HG02571 (cell line): ENCODE data around the gene OR2A7.
"Not testable (repeated sequence)": the region's sequence is repeated elsewhere in the genome, so short reads cannot be mapped to it uniquely, and the experiment has no call there.

Experiments
- ATAC-seq: cut with Tn5 transposase; IDR thresholded peaks from one replicate; pipeline ENCODE4 v1.9.1; 2021; ENCODE audit warnings: mild to moderate bottlenecking, moderate library complexity; ENCODE audit not compliant: unreplicated experiment

The OR2A7 gene

GRCh38 chr7:144255471-144255897 is 9.1 kb downstream of the OR2A7 start:
- ATAC-seq = no peak

- not testable (repeated sequence) for ATAC-seq
Observed at GRCh38 chr7:144252307-144252706, 12.3 kb downstream of the OR2A7 start.

DNA sequence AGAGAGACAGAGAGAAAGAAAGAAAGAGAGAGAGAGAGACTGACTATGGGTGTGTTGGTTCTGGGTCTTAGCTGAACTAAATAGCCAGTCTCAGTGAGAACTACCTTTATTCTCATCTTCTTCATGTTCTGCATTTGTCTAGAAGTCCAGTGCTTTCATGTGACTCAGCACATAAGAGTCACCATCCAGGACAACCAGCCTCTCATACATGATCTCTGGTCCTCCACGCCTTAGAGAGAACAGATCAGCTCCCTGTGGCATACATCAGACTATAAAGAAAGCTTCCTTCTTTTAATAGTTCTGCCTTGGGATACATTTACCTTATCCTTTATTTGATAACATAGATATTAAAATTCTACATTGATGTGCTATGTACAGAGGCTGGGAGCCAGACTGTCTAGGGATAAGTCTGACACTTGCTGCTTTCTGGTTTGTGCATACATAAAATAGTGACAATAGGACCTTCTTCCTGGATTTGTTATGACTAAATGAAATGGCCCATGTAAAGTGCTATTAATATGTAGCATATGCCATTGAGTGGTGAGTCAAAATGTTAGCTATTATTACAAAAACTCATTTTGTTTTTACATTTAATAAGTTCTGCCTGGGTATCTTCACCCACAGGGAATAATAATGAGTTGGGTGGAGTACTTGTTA is 16.8 kb downstream of the OR2A7 start:
- not testable (repeated sequence) for ATAC-seq

DNA sequence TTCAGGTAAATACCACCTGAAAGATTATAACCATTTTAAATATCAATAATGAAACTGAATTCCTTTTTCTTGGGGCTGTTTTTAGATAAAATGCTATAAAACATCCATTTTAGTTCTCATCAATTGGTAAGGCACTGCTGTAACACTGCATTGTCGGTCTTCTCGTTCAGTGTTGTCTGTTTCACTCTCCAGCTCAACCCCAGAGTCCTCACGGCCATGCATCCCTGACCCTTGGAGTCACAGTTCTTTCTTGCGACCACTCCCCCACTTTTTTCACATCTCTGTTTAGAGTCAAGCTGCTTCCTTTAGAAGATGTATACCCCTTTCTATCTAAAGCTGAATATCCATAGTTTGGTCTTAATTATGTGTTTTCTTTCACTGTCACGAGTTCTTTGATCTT is 17.6 kb downstream of the OR2A7 start:
- ATAC-seq = not testable (repeated sequence)

GRCh38 chr7:144245372-144245771 is 19.2 kb downstream of the OR2A7 start:
- ATAC-seq = not testable (repeated sequence)

DNA sequence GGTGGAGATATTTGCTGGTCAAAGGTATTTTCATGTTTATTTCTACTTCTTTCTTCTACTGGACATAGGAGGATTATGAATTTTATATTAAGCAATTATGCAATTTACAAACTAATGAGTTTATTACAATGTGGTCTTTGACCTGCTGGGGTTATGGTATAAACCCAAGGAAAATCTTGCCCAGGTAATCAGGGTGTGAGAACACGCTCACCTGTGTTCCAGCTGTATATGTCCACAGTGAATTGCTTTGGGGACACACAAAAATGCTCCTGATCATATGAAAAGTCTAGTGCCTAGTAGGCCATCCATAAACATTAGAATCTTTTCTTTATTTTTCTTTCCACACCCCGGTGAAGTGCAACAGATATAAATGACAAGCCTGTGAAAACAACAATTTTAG is 25.2 kb downstream of the OR2A7 start, which contains the start of gene OR2A42:
OR2A42 (minus strand) TSS at position 241 of the 400 bp plus-strand sequence. CDS start 6,762 bp downstream, outside the sequence.
- not testable (repeated sequence) for ATAC-seq

DNA sequence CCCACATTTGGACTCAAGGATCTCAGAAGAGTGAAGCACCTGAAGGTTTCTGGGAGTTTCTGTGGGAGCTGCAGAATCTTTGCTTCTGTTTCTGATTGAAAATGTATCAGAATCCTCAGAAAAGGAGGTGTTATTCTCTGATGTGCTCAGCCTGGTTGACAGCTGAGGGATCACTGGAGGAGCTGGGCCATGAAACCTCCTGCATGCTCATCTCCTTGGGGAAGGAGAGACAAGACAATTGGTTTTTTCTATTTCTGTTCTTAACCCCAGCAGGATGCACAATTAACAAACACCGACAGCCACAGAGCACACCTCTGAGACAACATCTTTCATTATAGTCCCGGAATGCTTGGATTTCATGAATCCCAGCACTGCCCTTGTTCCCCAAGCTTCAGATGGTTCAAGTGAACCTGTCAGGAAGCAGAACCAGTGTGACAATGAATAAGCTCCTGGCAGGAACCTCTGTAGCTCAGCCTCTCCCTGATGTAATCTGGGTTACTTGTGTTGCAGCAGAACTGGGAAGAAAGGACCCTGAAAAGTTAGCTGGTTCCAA is 26.0 kb downstream of the OR2A7 start:
- not testable (repeated sequence) for ATAC-seq

- not testable (repeated sequence) for ATAC-seq
Observed at GRCh38 chr7:144233039-144233438, 31.6 kb downstream of the OR2A7 start.

- ATAC-seq = not testable (repeated sequence)
Observed at GRCh38 chr7:144231027-144231426, 33.6 kb downstream of the OR2A7 start.

- not testable (repeated sequence) for ATAC-seq
Observed at GRCh38 chr7:144228810-144229209, 35.8 kb downstream of the OR2A7 start.

DNA sequence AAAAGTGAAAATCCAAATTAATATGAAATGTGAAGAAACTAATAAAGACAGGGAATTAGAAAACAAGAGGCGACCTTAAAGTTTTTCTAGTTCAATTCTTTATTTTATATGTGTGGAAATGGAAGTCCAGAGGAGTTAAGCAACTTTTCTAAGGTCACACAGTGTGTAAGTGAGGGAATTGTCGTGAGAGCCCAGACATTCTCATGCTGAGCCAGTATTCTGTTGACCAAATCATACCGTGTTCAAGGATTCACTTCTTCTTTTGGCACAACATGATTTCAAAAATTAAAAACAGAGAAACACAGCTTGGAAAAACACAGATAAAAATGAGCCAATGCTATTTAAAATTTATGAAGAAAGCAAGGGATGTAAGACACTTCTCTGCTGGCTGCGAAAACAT is 37.7 kb downstream of the OR2A7 start:
- ATAC-seq = not testable (repeated sequence)

DNA sequence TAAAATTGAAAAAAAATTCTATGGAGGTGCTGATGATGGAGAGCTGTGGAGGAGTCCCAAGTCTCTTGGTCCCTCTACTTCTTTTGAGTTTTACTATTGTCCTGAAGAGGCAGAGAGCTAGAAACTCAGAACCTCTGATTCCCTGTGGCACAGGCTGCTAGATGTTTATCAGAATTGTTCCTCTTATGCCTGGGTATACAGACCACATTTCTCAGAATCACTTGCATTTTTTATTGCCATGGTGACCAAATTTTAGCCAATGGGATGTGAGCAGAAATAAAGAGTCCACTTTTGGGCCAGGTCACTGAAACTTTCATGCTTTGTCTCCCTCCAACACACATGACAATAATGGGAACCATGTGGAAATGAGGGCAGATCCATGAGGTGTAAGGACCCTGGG is 40.9 kb downstream of the OR2A7 start:
- not testable (repeated sequence) for ATAC-seq

DNA sequence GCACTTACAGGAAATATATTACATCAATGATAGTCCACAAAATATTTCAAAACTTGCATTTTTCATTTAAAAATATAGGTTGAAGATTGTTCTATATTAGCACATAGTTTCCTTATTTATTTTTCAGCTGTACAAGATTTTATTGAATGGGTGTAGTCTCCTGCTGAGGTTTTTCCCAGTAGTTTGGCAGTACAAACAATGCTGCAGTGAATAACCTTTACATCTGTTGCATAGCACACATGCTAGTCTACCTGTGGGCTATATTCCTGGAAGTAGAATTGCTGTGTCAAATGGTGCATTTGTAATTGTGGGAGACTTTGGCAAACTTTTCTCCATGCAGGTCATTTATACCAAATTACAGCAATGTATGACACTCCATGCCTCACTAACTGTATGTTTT is 44.1 kb downstream of the OR2A7 start:
- not testable (repeated sequence) for ATAC-seq

DNA sequence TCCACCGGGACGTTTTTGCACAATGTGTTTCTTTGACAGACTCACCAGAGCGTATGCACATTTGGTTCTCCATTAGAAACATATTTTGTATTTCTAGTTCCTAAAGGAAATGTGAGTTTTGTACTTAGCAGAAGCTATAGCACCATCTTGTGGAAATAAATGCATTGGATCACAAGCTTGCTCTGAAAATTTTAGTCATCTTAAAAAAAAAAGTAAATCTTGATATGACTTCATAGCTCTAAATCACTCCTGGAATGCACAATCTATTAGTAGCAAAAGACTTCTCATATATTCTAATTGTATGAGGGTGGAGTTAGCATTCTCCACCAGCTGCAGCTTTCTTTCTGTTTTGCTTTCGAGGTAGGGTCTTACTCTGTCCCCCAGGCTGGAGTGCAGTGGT is 45.4 kb downstream of the OR2A7 start:
- not testable (repeated sequence) for ATAC-seq

DNA sequence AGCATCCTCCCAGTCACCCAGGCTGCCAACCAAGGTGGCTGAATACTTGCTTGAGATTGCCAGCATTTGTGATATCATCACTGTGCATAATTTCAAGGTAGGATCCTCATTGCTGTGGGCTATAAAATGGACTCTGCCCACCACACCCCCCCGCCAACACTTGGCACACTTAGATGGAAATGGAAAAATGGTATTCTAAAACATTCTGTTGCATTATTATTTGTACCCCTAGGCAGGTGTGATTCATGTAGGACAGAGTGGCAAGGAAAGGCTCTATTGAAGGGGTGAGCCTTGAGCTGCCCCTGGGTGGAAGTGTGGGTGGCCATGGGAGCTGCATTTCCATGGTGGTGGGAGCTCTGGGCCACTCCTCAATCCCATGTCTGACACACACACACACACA is 46.0 kb downstream of the OR2A7 start:
- ATAC-seq = not testable (repeated sequence)

GRCh38 chr7:144217200-144217599 is 47.4 kb downstream of the OR2A7 start:
- not testable (repeated sequence) for ATAC-seq
